ENCODE measurements around the gene KCTD17.

The KCTD17 gene

DNA sequence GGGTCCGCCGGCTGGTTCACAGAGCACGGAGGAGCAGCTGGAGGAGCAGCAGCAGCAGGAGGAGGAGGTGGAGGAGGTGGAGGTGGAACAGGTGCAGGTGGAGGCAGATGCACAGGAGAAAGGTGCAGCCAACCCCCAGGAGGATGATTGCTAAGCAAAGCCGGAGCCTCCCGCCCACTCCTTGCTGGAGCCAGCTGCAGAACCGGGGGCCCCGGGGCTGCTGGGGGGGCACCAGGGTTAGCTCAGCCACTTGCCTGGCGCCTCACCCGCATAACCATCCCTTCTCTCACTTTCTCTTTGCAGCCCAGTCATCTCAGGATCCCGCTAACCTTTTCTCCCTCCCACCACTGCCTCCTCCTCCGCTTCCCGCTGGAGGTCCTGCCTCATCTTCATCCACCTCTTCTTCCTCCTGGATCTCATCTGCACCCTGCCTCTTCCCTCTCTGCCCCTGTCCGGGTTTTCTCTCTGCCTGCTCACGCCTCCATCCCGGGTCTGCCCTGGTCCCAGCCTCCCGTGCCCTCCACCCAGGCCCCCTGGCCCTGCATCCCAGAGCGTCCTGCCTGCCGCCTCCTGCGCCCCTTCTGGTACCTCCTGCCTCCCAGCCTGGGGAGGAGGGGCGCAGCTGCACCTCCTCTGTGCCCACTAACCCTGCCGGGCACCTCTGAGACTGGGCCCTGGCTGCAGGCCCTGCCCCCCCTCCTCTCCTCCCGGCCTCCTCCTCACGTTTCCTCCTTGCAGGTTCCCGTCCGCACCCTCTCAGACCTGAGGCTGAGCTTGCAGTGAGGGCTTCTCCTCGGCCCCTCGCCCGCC lies 9.5 kb downstream of the KCTD17 start:
- Histone ChIP-seq H2BK120ac (ENCODE audit: low read depth, low read length) (peak overlapping the region; percentile 81), H4K8ac (ENCODE audit: low read depth, low read length) (no peak overlapping the region), H3K36me3 (replicated peaks in 1 of 2; ENCODE audit: control insufficient read depth in 2 of 2, insufficient read depth in 2 of 2, low read length in 2 of 2) (peaks cover 32 to 59% of the 10 kb centered on the region in 2 donors), H3K18ac (ENCODE audit: low read length) (peak overlapping the region; percentile 28), H2BK5ac (ENCODE audit: low read length) (peak overlapping the region; percentile 13), H4K91ac (ENCODE audit: low read depth, low read length, poor library complexity) (no peak overlapping the region), H2AFZ (ENCODE audit: low read length) (no peak overlapping the region), H2AK5ac (ENCODE audit: low read depth, low read length) (no peak overlapping the region), H3K27me3 (ENCODE audit: control insufficient read depth in 3 of 3, insufficient read depth in 3 of 3, low read depth in 1 of 3, low read length in 3 of 3) (no peaks in the 10 kb centered on the region), H3K27ac (replicated peaks; ENCODE audit: low read length) (no peak overlapping the region), H3K9ac (ENCODE audit: low read depth, low read length, poor library complexity) (no peak overlapping the region), H3K14ac (ENCODE audit: low read length) (no peak overlapping the region), H3K79me1 (ENCODE audit: low read depth, low read length) (peaks cover 5% of the 10 kb centered on the region), H3K4ac (ENCODE audit: low read length) (no peak overlapping the region), H2BK15ac (ENCODE audit: low read length) (no peak overlapping the region), H3K23ac (ENCODE audit: low read depth, low read length, poor library complexity) (peak overlapping the region; percentile 73), H3K4me1 (ENCODE audit: control insufficient read depth in 2 of 2, insufficient read depth in 1 of 2, low read depth in 1 of 2, low read length in 2 of 2) (no peaks in the 10 kb centered on the region), H3K9me3 (replicated peaks in 1 of 2; ENCODE audit: control insufficient read depth in 2 of 2, insufficient read depth in 1 of 2, low read depth in 1 of 2, low read length in 2 of 2) (no peaks in the 10 kb centered on the region), H3K4me3 (ENCODE audit: low read length in 2 of 2) (no peak overlapping the region), H3K4me2 (ENCODE audit: insufficient read depth, low read length, poor library complexity, severe bottlenecking) (no peak overlapping the region), H2BK12ac (ENCODE audit: low read length) (no peak overlapping the region)
- no CpG with 5 or more reads among the region's 28 CpGs for WGBS, 2 donors (ENCODE audit: extremely low coverage in 2 of 2, insufficient read length in 2 of 2, insufficient replicate concordance in 1 of 2)
- DNase-seq (ENCODE audit: low spot score) = no peak

DNA sequence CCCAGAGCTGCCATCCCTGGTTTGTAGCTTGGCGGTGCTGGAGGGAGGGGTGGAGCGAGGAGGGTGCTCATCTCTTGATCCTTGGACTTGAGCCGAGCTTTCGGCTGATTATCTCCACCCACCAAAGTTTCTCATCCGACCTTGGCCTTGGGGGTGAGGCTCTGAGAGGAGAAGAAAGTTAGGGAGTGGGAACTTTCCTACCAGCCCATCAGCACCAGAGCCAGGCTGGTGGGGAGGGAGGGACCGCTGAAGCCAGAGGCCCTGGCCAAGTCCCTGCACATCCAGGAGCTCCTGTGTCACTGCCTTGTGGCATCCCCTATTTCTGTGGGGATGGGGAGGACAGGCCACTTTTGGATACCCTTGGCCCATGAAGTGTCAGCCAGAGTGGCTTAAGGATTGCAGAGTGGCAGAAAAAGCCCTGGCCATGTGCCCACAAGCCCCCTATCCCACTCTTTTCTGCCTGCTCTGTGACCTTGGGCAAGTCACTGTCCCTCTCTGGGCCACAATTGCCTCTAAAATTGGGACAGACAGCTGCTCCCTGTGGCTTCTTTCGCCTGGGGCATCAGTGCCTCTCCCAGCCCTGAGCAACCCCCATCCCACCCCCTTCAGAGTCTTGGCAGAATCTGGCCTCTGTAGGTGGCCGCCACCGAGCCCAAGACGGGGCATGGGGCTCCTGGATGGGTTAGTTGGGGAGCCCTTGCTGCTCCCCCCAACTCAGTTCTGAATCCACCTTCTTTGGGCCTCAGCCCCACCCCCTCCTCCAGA lies 10.3 kb downstream of the KCTD17 start:
- DNase-seq (ENCODE audit: low spot score) = no peak
- Histone ChIP-seq H2BK5ac (ENCODE audit: low read length) (peak overlapping the region; percentile 13), H3K23ac (ENCODE audit: low read depth, low read length, poor library complexity) (peak overlapping the region; percentile 73), H3K27me3 (ENCODE audit: control insufficient read depth in 3 of 3, insufficient read depth in 3 of 3, low read depth in 1 of 3, low read length in 3 of 3) (no peaks in the 10 kb centered on the region), H3K4ac (ENCODE audit: low read length) (no peak overlapping the region), H2AFZ (ENCODE audit: low read length) (no peak overlapping the region), H3K36me3 (replicated peaks in 1 of 2; ENCODE audit: control insufficient read depth in 2 of 2, insufficient read depth in 2 of 2, low read length in 2 of 2) (peaks cover 26 to 51% of the 10 kb centered on the region in 2 donors), H3K14ac (ENCODE audit: low read length) (no peak overlapping the region), H2BK15ac (ENCODE audit: low read length) (no peak overlapping the region), H3K79me1 (ENCODE audit: low read depth, low read length) (peaks cover 5% of the 10 kb centered on the region), H3K27ac (replicated peaks; ENCODE audit: low read length) (no peak overlapping the region), H3K4me3 (ENCODE audit: low read length in 2 of 2) (no peak overlapping the region), H2AK5ac (ENCODE audit: low read depth, low read length) (no peak overlapping the region), H3K4me1 (ENCODE audit: control insufficient read depth in 2 of 2, insufficient read depth in 1 of 2, low read depth in 1 of 2, low read length in 2 of 2) (no peaks in the 10 kb centered on the region), H3K9me3 (replicated peaks in 1 of 2; ENCODE audit: control insufficient read depth in 2 of 2, insufficient read depth in 1 of 2, low read depth in 1 of 2, low read length in 2 of 2) (no peaks in the 10 kb centered on the region), H2BK120ac (ENCODE audit: low read depth, low read length) (no peak overlapping the region), H4K8ac (ENCODE audit: low read depth, low read length) (no peak overlapping the region), H3K9ac (ENCODE audit: low read depth, low read length, poor library complexity) (no peak overlapping the region), H4K91ac (ENCODE audit: low read depth, low read length, poor library complexity) (no peak overlapping the region), H3K4me2 (ENCODE audit: insufficient read depth, low read length, poor library complexity, severe bottlenecking) (no peak overlapping the region), H3K18ac (ENCODE audit: low read length) (peak overlapping the region; percentile 27), H2BK12ac (ENCODE audit: low read length) (no peak overlapping the region)
- no CpG with 5 or more reads among the region's 10 CpGs for WGBS, 2 donors (ENCODE audit: extremely low coverage in 2 of 2, insufficient read length in 2 of 2, insufficient replicate concordance in 1 of 2)

DNA sequence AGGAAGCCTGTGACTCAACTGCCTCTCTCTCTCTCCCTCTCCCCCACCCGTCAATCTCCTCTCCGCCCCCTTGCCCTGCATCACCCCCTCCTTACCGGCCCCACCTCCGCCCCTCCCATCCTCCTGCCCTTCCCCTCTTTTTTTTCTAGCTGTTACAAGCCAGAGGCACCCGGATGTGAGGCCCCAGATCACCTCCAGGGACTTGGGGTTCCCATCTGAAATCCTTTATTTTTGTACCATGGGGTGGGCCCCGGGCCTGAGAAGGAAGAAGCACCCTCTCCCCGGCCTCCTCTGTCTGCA lies 10.8 kb downstream of the KCTD17 start:
- Histone ChIP-seq H2AFZ (ENCODE audit: low read length) (no peak overlapping the region), H3K14ac (ENCODE audit: low read length) (no peak overlapping the region), H3K18ac (ENCODE audit: low read length) (no peak overlapping the region), H2BK12ac (ENCODE audit: low read length) (no peak overlapping the region), H3K79me1 (ENCODE audit: low read depth, low read length) (peaks cover 5% of the 10 kb centered on the region), H4K91ac (ENCODE audit: low read depth, low read length, poor library complexity) (no peak overlapping the region), H3K9ac (ENCODE audit: low read depth, low read length, poor library complexity) (no peak overlapping the region), H3K4me3 (ENCODE audit: low read length in 2 of 2) (no peak overlapping the region), H3K27me3 (ENCODE audit: control insufficient read depth in 3 of 3, insufficient read depth in 3 of 3, low read depth in 1 of 3, low read length in 3 of 3) (no peaks in the 10 kb centered on the region), H2BK5ac (ENCODE audit: low read length) (no peak overlapping the region), H3K4ac (ENCODE audit: low read length) (no peak overlapping the region), H3K4me1 (ENCODE audit: control insufficient read depth in 2 of 2, insufficient read depth in 1 of 2, low read depth in 1 of 2, low read length in 2 of 2) (no peaks in the 10 kb centered on the region), H2BK120ac (ENCODE audit: low read depth, low read length) (no peak overlapping the region), H2AK5ac (ENCODE audit: low read depth, low read length) (no peak overlapping the region), H3K9me3 (replicated peaks in 1 of 2; ENCODE audit: control insufficient read depth in 2 of 2, insufficient read depth in 1 of 2, low read depth in 1 of 2, low read length in 2 of 2) (no peaks in the 10 kb centered on the region), H2BK15ac (ENCODE audit: low read length) (no peak overlapping the region), H3K36me3 (replicated peaks in 1 of 2; ENCODE audit: control insufficient read depth in 2 of 2, insufficient read depth in 2 of 2, low read length in 2 of 2) (peaks cover 26 to 46% of the 10 kb centered on the region in 2 donors), H4K8ac (ENCODE audit: low read depth, low read length) (no peak overlapping the region), H3K4me2 (ENCODE audit: insufficient read depth, low read length, poor library complexity, severe bottlenecking) (no peak overlapping the region), H3K27ac (replicated peaks; ENCODE audit: low read length) (no peak overlapping the region), H3K23ac (ENCODE audit: low read depth, low read length, poor library complexity) (no peak overlapping the region)
- no CpG with 5 or more reads among the region's 7 CpGs for WGBS, 2 donors (ENCODE audit: extremely low coverage in 2 of 2, insufficient read length in 2 of 2, insufficient replicate concordance in 1 of 2)
- DNase-seq (ENCODE audit: low spot score) = no peak

DNA sequence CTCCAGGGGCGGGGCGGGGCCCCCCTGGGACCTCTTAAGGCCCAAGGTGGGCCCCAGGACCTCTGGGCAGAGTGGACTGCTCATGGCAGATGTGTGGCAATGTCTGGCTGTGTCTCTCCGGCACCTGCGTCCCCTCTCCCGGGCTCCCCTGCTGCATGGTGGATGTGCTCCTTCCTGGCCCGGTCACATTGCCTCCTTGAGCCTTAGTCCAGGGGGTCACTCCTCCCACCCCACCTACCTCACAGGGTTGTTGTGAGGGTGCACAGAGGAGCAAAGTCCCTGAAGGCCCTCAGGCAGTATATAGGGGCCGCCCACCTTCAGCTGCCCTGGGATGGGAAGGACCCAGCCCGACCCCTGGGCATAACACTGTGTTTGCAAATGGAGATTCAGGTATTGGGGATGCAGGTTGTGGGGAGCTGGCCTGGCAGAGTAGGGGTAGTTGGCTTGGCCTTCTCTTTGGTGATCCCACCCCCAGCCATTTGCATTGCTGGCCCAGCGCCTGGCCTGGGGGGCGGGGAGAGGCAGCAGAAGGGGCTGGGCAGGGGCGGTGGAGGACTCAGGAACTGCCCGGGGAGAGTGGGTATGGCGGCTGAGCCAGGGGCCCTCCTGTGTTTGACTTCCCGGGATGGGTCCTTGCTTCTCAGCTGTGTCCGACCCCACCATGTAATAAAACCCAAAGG lies 11.3 kb downstream of the KCTD17 start:
- peaks cover 0 to 4% (median 3%) of the 10 kb centered on the region in 3 experiments for H3K27me3 ChIP-seq (ENCODE audit: control insufficient read depth in 3 of 3, insufficient read depth in 3 of 3, low read depth in 1 of 3, low read length in 3 of 3)
- H2AFZ ChIP-seq (ENCODE audit: low read length) = no peak overlapping the region
- H3K9me3 ChIP-seq (replicated peaks in 1 of 2; ENCODE audit: control insufficient read depth in 2 of 2, insufficient read depth in 1 of 2, low read depth in 1 of 2, low read length in 2 of 2) = no peaks in the 10 kb centered on the region
- H2AK5ac ChIP-seq (ENCODE audit: low read depth, low read length) = no peak overlapping the region
- no peak overlapping the region for H2BK15ac ChIP-seq (ENCODE audit: low read length)
- peaks cover 5% of the 10 kb centered on the region for H3K79me1 ChIP-seq (ENCODE audit: low read depth, low read length)
- H3K4me2 ChIP-seq (ENCODE audit: insufficient read depth, low read length, poor library complexity, severe bottlenecking) = no peak overlapping the region
- H3K23ac ChIP-seq (ENCODE audit: low read depth, low read length, poor library complexity) = no peak overlapping the region
- H4K8ac ChIP-seq (ENCODE audit: low read depth, low read length) = no peak overlapping the region
- WGBS, 2 donors (ENCODE audit: extremely low coverage in 2 of 2, insufficient read length in 2 of 2, insufficient replicate concordance in 1 of 2) = no CpG with 5 or more reads among the region's 15 CpGs
- no peak overlapping the region for H2BK120ac ChIP-seq (ENCODE audit: low read depth, low read length)
- peaks cover 23 to 40% of the 10 kb centered on the region in 2 donors for H3K36me3 ChIP-seq (replicated peaks in 1 of 2; ENCODE audit: control insufficient read depth in 2 of 2, insufficient read depth in 2 of 2, low read length in 2 of 2)
- H4K91ac ChIP-seq (ENCODE audit: low read depth, low read length, poor library complexity) = no peak overlapping the region
- no peak overlapping the region for H3K4me3 ChIP-seq (ENCODE audit: low read length in 2 of 2)
- no peak overlapping the region for H2BK5ac ChIP-seq (ENCODE audit: low read length)
- no peak for DNase-seq (ENCODE audit: low spot score)
- peak overlapping the region; percentile 21 for H3K14ac ChIP-seq (ENCODE audit: low read length)
- no peaks in the 10 kb centered on the region for H3K4me1 ChIP-seq (ENCODE audit: control insufficient read depth in 2 of 2, insufficient read depth in 1 of 2, low read depth in 1 of 2, low read length in 2 of 2)
- H3K4ac ChIP-seq (ENCODE audit: low read length) = no peak overlapping the region
- no peak overlapping the region for H3K27ac ChIP-seq (replicated peaks; ENCODE audit: low read length)
- H3K18ac ChIP-seq (ENCODE audit: low read length) = peak overlapping the region; percentile 28
- H3K9ac ChIP-seq (ENCODE audit: low read depth, low read length, poor library complexity) = no peak overlapping the region
- no peak overlapping the region for H2BK12ac ChIP-seq (ENCODE audit: low read length)
